Measurements from ENCODE around the gene PKP2. TPM values are rescaled to one million over a fixed set of nuclear protein-coding genes. Genes with fewer than 3 reads are reported as not detected.

PKP2 gene
- total and polyA plus RNA-seq, 4 donors: 8.6 to 35.7 (median 12.8) TPM

- TF ChIP-seq FOXA1 (IDR thresholded peaks at IDR 0.05) (no peak), RXRA (IDR thresholded peaks at IDR 0.05) (no peak), SP1 (IDR thresholded peaks at IDR 0.05) (no peak), FOXA2 (IDR thresholded peaks at IDR 0.05) (no peak), MAX (IDR thresholded peaks at IDR 0.05) (no peak), ATF3 (IDR thresholded peaks at IDR 0.05) (no peak), GABPA (IDR thresholded peaks at IDR 0.05 in 1 of 2, conservative IDR thresholded peaks at IDR 0.05 in 1 of 2) (no peak), REST (IDR thresholded peaks at IDR 0.05) (no peak), TAF1 (conservative IDR thresholded peaks at IDR 0.05) (no peak), CTCF (IDR thresholded peaks at IDR 0.05; ENCODE audit: low read depth, low read length, missing input control) (no peak)
- no peak overlapping the region for H3K4me3 ChIP-seq (ENCODE audit: low read depth in 1 of 3, low read length in 3 of 3)
- 91% methylated on average over 8 of the region's 8 CpGs for WGBS
- H3K27me3 ChIP-seq (ENCODE audit: control insufficient read depth in 4 of 4, insufficient read depth in 4 of 4, low read length in 3 of 4): no peaks in the 10 kb centered on the region
- H3K9ac ChIP-seq (ENCODE audit: low read depth in 1 of 2, low read length in 2 of 2): no peak overlapping the region
- no peaks in the 10 kb centered on the region for H3K9me3 ChIP-seq (ENCODE audit: control insufficient read depth in 4 of 4, low read length in 3 of 4)
- no peak overlapping the region for H3K27ac ChIP-seq (ENCODE audit: low read depth in 1 of 2, low read length in 2 of 2)
- peaks cover 0 to 5% (median 2%) of the 10 kb centered on the region in 4 donors for H3K4me1 ChIP-seq (ENCODE audit: control insufficient read depth in 4 of 4, insufficient read depth in 4 of 4, low read length in 3 of 4)
- no peak for DNase-seq (ENCODE audit: low spot score)
- H3K36me3 ChIP-seq (ENCODE audit: control insufficient read depth in 4 of 4, insufficient read depth in 3 of 4, low read depth in 1 of 4, low read length in 3 of 4): peaks cover 5 to 22% (median 18%) of the 10 kb centered on the region in 4 donors
Measured at GRCh38 chr12:32821293-32821692, 75.3 kb downstream of the PKP2 start.

- 91% methylated on average over 2 of the region's 2 CpGs for WGBS
- no peaks in the 10 kb centered on the region for H3K9me3 ChIP-seq (ENCODE audit: control insufficient read depth in 4 of 4, low read length in 3 of 4)
- no peak overlapping the region for H3K9ac ChIP-seq (ENCODE audit: low read depth in 1 of 2, low read length in 2 of 2)
- H3K4me1 ChIP-seq (ENCODE audit: control insufficient read depth in 4 of 4, insufficient read depth in 4 of 4, low read length in 3 of 4): peaks cover 0 to 5% (median 2%) of the 10 kb centered on the region in 4 donors
- no peak overlapping the region for H3K4me3 ChIP-seq (ENCODE audit: low read depth in 1 of 3, low read length in 3 of 3)
- H3K27me3 ChIP-seq (ENCODE audit: control insufficient read depth in 4 of 4, insufficient read depth in 4 of 4, low read length in 3 of 4): no peaks in the 10 kb centered on the region
- peaks cover 5 to 22% (median 20%) of the 10 kb centered on the region in 4 donors for H3K36me3 ChIP-seq (ENCODE audit: control insufficient read depth in 4 of 4, insufficient read depth in 3 of 4, low read depth in 1 of 4, low read length in 3 of 4)
- no peak for DNase-seq (ENCODE audit: low spot score)
- no peak overlapping the region for H3K27ac ChIP-seq (ENCODE audit: low read depth in 1 of 2, low read length in 2 of 2)
- TF ChIP-seq FOXA1 (IDR thresholded peaks at IDR 0.05) (no peak), NR2F2 (IDR thresholded peaks at IDR 0.05) (no peak), GABPA (IDR thresholded peaks at IDR 0.05 in 1 of 2, conservative IDR thresholded peaks at IDR 0.05 in 1 of 2) (no peak), YY1 (IDR thresholded peaks at IDR 0.05) (no peak), RXRA (IDR thresholded peaks at IDR 0.05) (no peak), CTCF (IDR thresholded peaks at IDR 0.05; ENCODE audit: low read depth, low read length, missing input control) (no peak), ATF3 (IDR thresholded peaks at IDR 0.05) (no peak), FOXA2 (IDR thresholded peaks at IDR 0.05) (no peak)
Measured at GRCh38 chr12:32820376-32820931, 76.1 kb downstream of the PKP2 start.

Measured in liver (tissue), 9 donors.